ENCODE data around the gene AFDN.

AFDN gene

DNA sequence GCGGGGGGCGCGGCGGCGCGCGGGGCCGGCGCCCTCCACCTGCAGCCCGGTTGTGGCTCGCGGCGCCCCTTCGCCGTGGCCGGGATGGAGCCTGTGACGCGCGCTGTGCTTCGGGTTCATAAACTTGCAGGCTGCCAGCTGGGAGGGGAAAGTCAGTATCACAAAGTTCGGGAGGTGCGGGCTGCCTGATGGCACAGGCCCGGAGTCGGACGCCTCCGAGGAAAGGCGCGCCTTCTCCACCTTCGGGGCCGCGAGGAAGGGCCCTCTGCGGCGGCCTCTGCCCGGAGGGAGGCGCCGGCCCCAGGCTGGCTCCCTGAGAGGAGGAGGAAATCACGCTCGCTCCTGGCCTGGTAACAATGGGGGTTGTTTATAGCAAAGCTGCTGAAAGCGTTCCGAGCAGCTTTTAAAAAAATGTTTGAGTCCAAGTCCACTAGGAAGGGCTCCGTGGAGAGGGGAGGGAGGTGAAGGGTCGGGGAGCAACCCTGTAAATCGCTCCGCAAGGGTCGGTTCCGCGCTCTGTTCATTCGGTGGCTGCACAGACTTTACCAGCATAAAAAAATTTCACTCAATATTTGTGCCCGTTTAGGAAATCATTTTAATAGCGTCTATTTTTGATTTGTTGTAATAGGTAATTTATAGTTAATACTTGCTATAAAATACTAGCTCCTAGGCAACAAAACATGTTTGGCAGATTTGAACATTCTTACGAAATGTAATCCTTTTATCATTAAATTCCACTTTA, 1.0 kb downstream of the AFDN start:
- TF ChIP-seq, protein P1, sequence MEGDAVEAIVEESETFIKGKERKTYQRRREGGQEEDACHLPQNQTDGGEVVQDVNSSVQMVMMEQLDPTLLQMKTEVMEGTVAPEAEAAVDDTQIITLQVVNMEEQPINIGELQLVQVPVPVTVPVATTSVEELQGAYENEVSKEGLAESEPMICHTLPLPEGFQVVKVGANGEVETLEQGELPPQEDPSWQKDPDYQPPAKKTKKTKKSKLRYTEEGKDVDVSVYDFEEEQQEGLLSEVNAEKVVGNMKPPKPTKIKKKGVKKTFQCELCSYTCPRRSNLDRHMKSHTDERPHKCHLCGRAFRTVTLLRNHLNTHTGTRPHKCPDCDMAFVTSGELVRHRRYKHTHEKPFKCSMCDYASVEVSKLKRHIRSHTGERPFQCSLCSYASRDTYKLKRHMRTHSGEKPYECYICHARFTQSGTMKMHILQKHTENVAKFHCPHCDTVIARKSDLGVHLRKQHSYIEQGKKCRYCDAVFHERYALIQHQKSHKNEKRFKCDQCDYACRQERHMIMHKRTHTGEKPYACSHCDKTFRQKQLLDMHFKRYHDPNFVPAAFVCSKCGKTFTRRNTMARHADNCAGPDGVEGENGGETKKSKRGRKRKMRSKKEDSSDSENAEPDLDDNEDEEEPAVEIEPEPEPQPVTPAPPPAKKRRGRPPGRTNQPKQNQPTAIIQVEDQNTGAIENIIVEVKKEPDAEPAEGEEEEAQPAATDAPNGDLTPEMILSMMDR (conservative IDR thresholded peaks at IDR 0.05; ENCODE audit: low read length), result no peak
- DNase-seq (ENCODE audit: low read depth), result peak; percentile 40
- peak overlapping the region; percentile 65 for H3K4me3 ChIP-seq (ENCODE audit: low read length)

DNA sequence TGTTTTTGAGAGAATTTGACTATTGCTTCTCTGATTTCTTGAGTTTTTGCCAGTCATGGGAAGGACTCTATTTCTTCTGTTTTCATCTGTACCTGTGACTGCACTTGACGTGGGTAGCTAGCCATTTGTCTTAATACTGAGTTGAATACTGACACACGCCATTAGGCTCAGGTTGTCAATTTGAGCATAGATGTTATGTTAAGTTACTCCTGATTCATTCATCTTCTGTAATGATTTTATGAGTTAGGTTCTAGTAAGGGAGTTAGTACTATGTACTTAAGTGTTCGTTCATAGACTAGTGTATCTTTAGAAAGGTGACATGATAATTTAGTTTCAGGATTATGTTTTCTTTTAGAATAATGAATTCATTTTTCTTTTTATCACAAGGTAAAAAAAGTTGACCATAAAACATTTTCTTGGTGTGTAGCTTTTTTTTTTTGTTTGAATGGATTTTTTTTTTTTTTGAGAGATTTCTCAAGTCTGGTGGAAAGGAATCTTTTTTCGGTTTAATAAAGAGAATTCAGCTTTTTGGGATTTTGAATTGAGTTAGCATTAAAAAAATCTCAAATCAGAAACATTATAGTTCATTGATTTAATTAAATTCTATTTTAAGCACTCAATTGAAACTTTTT, 1.7 kb downstream of the AFDN start:
- TF ChIP-seq, protein P1 (conservative IDR thresholded peaks at IDR 0.05; ENCODE audit: low read length), result no peak
- DNase-seq (ENCODE audit: low read depth), result no peak
- H3K4me3 ChIP-seq (ENCODE audit: low read length), result no peak overlapping the region; the same call in 1 of the 2 replicates

DNA sequence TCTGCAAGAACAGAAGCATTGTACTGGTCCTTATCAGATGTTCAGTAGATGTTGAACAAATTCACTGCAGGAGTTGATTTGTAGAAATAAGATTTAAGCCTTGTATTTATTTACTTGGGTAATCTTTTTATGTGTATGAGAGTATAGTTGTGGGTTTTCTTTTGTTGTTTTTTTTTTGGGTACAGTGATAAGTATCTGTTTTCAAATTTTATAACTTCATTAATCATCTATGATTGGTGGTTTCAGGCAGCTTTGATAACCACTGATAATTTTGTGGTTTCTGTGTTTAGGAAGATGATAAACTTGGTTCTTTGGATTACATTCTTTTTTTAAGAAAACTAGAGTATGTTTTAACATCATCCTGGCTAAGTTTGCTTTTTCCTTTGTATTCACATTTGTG, 2.8 kb downstream of the AFDN start:
- TF ChIP-seq, protein P1 (conservative IDR thresholded peaks at IDR 0.05; ENCODE audit: low read length), result no peak
- no peak overlapping the region for H3K4me3 ChIP-seq (ENCODE audit: low read length)

DNA sequence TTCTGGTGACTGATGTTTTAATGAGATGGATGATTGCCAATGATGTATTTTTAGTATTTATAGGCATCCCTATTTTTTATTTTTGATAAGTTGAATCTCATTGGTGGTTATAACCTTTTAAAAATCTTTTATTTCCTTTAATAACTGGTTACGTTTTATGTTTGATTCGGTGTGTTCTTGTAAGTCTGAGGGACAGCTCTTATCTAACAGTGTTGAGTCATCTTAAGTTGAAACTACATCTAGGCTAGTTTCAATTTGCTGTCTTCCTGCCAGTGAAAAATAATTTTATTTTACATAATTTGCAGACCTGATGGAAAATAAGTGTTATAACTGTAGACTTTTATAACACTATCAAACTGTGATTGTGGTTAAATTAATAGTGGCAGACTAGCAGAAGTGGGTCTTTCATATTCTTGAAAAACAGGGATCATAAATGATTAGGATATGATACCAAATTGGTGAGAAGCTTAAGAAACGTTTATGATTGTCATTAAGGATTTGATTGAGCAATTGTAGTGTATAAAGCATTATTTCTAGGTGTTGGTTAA, 4.6 kb downstream of the AFDN start:
- DNase-seq (ENCODE audit: low read depth), result no peak
- no peak overlapping the region for H3K4me3 ChIP-seq (ENCODE audit: low read length)
- TF ChIP-seq, protein P1 (conservative IDR thresholded peaks at IDR 0.05; ENCODE audit: low read length), result no peak

More for the DNA sequence above, 2.8 kb downstream of the AFDN start:
- DNase-seq (ENCODE audit: low read depth), result no peak

DNA sequence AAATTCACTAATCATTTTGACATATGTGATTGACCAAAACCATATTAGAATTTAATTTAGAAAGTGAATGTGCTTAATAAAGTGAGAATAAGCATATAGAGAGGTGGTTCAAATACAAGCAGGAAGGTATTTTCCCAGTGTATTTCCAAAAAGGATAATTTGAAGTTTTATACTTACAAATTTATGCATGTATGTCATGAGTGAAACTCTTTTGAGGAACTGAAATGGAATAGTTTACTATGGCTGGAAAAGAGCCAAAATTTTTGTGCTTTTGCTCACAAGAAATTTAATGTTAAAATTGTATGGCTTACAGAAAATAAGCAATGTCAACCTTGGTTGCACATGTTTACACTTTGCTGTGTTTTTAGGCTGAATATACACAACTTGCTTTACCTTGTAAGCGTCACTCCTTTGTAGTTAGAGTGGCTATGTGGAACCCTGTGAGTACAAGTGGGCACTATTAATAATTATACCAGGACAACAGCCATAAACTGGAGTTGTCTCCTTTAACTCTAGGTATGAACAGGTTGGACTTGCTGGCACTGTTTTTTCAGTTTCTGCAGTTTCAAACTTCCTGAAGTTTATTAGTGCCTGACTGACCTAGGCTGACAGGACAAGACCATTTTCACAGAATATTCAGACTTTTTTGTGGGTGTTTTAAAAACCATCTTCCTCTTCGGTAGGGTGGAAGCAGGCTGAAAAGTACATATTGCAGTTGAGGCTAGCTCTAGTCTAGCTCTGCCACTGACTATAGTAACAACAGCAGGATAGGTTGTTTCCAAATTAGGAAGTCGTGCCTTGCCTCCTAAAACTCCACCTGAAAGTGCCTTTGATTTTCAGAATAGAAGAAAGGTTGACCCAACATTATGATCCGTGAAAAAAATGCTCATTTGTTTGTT, 6.0 kb downstream of the AFDN start:
- no peak overlapping the region for H3K4me3 ChIP-seq (ENCODE audit: low read length)
- DNase-seq (ENCODE audit: low read depth), result no peak
- TF ChIP-seq, protein P1 (conservative IDR thresholded peaks at IDR 0.05; ENCODE audit: low read length), result no peak

DNA sequence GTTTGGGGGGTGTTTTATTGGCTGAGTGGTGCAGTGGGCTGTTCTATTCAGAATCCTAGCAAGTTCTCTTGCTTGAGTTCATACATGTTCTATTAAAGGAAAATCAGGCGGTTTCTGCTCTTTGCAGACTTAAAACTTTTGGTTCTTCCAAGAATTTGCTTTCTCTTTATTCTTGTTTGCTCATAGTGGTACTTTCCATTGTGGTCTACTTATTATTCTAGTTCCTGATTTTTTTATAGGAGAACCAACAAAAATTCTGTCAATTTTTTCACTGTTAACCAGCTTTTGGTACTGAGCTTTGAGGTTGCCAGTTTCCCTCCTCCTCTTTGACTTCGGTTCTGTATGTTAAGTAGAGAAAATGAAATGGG, 6.7 kb downstream of the AFDN start:
- no peak overlapping the region for H3K4me3 ChIP-seq (ENCODE audit: low read length)
- TF ChIP-seq, protein P1 (conservative IDR thresholded peaks at IDR 0.05; ENCODE audit: low read length), result no peak
- DNase-seq (ENCODE audit: low read depth), result no peak

Data from AG10803 (cell line).